IMR-90 (cell line): Measurements from ENCODE around the gene SLC35D1. TPM values are rescaled to one million over a fixed set of nuclear protein-coding genes. Genes with fewer than 3 reads are reported as not detected.

ENCODE experiments used
- ATAC-seq: fragments of 200-7000 bp; cut with Tn5 transposase; 2 replicates; pipeline ENCODE4 v1.9.1; 2020; ENCODE audit warnings: low read depth, mild to moderate bottlenecking, moderate library complexity
- BruUV-seq: library from RNA; stranded (reverse); fragments of 400-500 nt; replicated peaks from 2 replicates; lab custom pipeline; 2021; lab: Mats Ljungman, UMichigan
- CTCF ChIA-PET: fragments of 300-600 bp; formaldehyde crosslinking; extraction: SDS; loops from one replicate; lab custom pipeline; 2021; ENCODE audit warnings: antibody characterized with exemption; lab: Yijun Ruan, JAX
- POLR2A ChIA-PET: fragments of 300-600 bp; sonication (Branson Sonifier 250); formaldehyde crosslinking; loops from one replicate; lab custom pipeline; 2022; ENCODE audit warnings: antibody characterized with exemption; ENCODE audit not compliant: unreplicated experiment; lab: Charles Lee
- DNase-seq: peaks from one replicate; pipeline ENCODE4 v3.0.0; 2013
- H2AFZ ChIP-seq: replicated peaks from 2 replicates; pipeline ENCODE3; 2013; ENCODE audit warnings: low read length, mild to moderate bottlenecking; ENCODE audit not compliant: poor library complexity
- H2AK5ac ChIP-seq: 2 replicates; pipeline ENCODE4 v1.6.1; 2013; ENCODE audit warnings: low read depth, low read length, inconsistent platforms
- H2AK9ac ChIP-seq: replicated peaks from 2 replicates; pipeline ENCODE3; 2013; ENCODE audit warnings: mild to moderate bottlenecking, low read depth, low read length, moderate library complexity; ENCODE audit not compliant: poor library complexity
- H2BK120ac ChIP-seq: 2 replicates; pipeline ENCODE4 v1.6.1; 2013; ENCODE audit warnings: low read depth, low read length, inconsistent platforms
- H2BK15ac ChIP-seq: 3 replicates; pipeline ENCODE4 v1.6.1; 2013; ENCODE audit warnings: low read depth, low read length, inconsistent platforms
- H2BK20ac ChIP-seq: 2 replicates; pipeline ENCODE4 v1.6.1; 2013; ENCODE audit warnings: low read depth, mild to moderate bottlenecking, inconsistent platforms, low read length, moderate library complexity
- H2BK5ac ChIP-seq: 2 replicates; pipeline ENCODE4 v1.6.1; 2013; ENCODE audit warnings: mild to moderate bottlenecking, low read depth, low read length, inconsistent platforms; ENCODE audit not compliant: poor library complexity, severe bottlenecking
- H3K14ac ChIP-seq: replicated peaks from 2 replicates; pipeline ENCODE4 v1.6.1; 2013; ENCODE audit warnings: low read depth, low read length, inconsistent platforms
- H3K18ac ChIP-seq: 2 replicates; pipeline ENCODE4 v1.6.1; 2013; ENCODE audit warnings: low read depth, low read length, control low read depth
- H3K23ac ChIP-seq: 2 replicates; pipeline ENCODE4 v1.6.1; 2013; ENCODE audit warnings: low read depth, low read length, inconsistent platforms
- H3K27ac ChIP-seq: 2 replicates; pipeline ENCODE4 v1.5.1; 2013; ENCODE audit warnings: mild to moderate bottlenecking, control low read depth, low read length; ENCODE audit not compliant: insufficient read depth
- H3K27me3 ChIP-seq: 2 replicates; pipeline ENCODE4 v1.6.1; 2013; ENCODE audit warnings: low read length; ENCODE audit not compliant: control insufficient read depth, insufficient read depth
- H3K36me3 ChIP-seq: 2 replicates; pipeline ENCODE4 v1.6.1; 2013; ENCODE audit warnings: low read length, mixed read lengths; ENCODE audit not compliant: control insufficient read depth, insufficient read depth
- H3K4ac ChIP-seq: 2 replicates; pipeline ENCODE4 v1.6.1; 2013; ENCODE audit warnings: low read depth, low read length, inconsistent platforms
- H3K4me1 ChIP-seq: 2 replicates; pipeline ENCODE4 v1.6.1; 2013; ENCODE audit warnings: low read length, mixed read lengths; ENCODE audit not compliant: control insufficient read depth, insufficient read depth
- H3K4me2 ChIP-seq: 2 replicates; pipeline ENCODE4 v1.6.1; 2013; ENCODE audit warnings: low read depth, mild to moderate bottlenecking, control low read depth, low read length, moderate library complexity
- H3K4me3 ChIP-seq: 2 replicates; pipeline ENCODE4 v1.5.1; 2013; ENCODE audit warnings: low read depth, mild to moderate bottlenecking, control low read depth, low read length, moderate library complexity; ENCODE audit not compliant: insufficient read depth
- H3K56ac ChIP-seq: 2 replicates; pipeline ENCODE4 v1.6.1; 2013; ENCODE audit warnings: low read length, inconsistent platforms; ENCODE audit not compliant: insufficient read depth; ENCODE audit errors: extremely low read depth
- H3K79me1 ChIP-seq, 2 experiments: 2 replicates each; pipeline ENCODE4 v1.6.1; 2013; ENCODE audit warnings: low read length in 2 of 2, inconsistent platforms in 1 of 2, low read depth in 1 of 2
- H3K9ac ChIP-seq: 2 replicates; pipeline ENCODE4 v1.6.1; 2013; ENCODE audit warnings: low read depth, low read length, control low read depth
- H3K9me1 ChIP-seq: 2 replicates; pipeline ENCODE4 v1.6.1; 2013; ENCODE audit warnings: low read length, inconsistent platforms; ENCODE audit not compliant: insufficient read depth
- H3K9me3 ChIP-seq: 2 replicates; pipeline ENCODE4 v1.6.1; 2013; ENCODE audit warnings: low read length; ENCODE audit not compliant: control insufficient read depth, insufficient read depth
- H4K20me1 ChIP-seq: 2 replicates; pipeline ENCODE4 v1.6.1; 2013; ENCODE audit warnings: low read length, inconsistent platforms; ENCODE audit not compliant: insufficient read depth
- H4K5ac ChIP-seq: 2 replicates; pipeline ENCODE4 v1.6.1; 2013; ENCODE audit warnings: mild to moderate bottlenecking, low read depth, low read length, control low read depth
- H4K8ac ChIP-seq, 2 experiments: 2 replicates each; pipeline ENCODE4 v1.6.1; 2013; ENCODE audit warnings: low read depth in 2 of 2, low read length in 2 of 2, control low read depth in 1 of 2, inconsistent platforms in 1 of 2
- H4K91ac ChIP-seq: 2 replicates; pipeline ENCODE4 v1.6.1; 2013; ENCODE audit warnings: low read depth, low read length, inconsistent platforms; ENCODE audit not compliant: insufficient read depth
- BHLHE40 ChIP-seq: fragments of 150-350 bp; IDR thresholded peaks from 2 replicates; pipeline ENCODE4 v1.6.1; 2016; ENCODE audit warnings: mild to moderate bottlenecking, low read depth, low read length
- CEBPB ChIP-seq: IDR thresholded peaks from 2 replicates; pipeline ENCODE4 v1.6.1; 2012; ENCODE audit warnings: low read depth, low read length, improper control_type of control experiment
- MAFK ChIP-seq: IDR thresholded peaks from 2 replicates; pipeline ENCODE4 v1.6.1; 2012; ENCODE audit warnings: low read depth, low read length, improper control_type of control experiment
- MAZ ChIP-seq: IDR thresholded peaks from 2 replicates; pipeline ENCODE4 v1.6.1; 2012; ENCODE audit warnings: low read depth, mild to moderate bottlenecking, low read length, improper control_type of control experiment, moderate library complexity, borderline replicate concordance
- MXI1 ChIP-seq: IDR thresholded peaks from 2 replicates; pipeline ENCODE4 v1.6.1; 2012; ENCODE audit warnings: low read depth, mild to moderate bottlenecking, low read length, moderate library complexity, borderline replicate concordance
- NFE2L2 ChIP-seq: fragments of 150-350 bp; IDR thresholded peaks from 2 replicates; pipeline ENCODE4 v1.6.1; 2016; ENCODE audit warnings: low read depth, mild to moderate bottlenecking, low read length
- POLR2A ChIP-seq: IDR thresholded peaks from 2 replicates; pipeline ENCODE4 v1.6.1; 2012; ENCODE audit warnings: mild to moderate bottlenecking, low read depth, low read length
- RAD21 ChIP-seq: IDR thresholded peaks from 2 replicates; pipeline ENCODE4 v1.6.1; 2012; ENCODE audit warnings: low read length, improper control_type of control experiment
- RCOR1 ChIP-seq: IDR thresholded peaks from 2 replicates; pipeline ENCODE4 v1.6.1; 2012; ENCODE audit warnings: mild to moderate bottlenecking, low read length, improper control_type of control experiment; ENCODE audit not compliant: insufficient replicate concordance
- RFX5 ChIP-seq: IDR thresholded peaks from 2 replicates; pipeline ENCODE4 v1.8.0; 2012; ENCODE audit warnings: low read depth, mild to moderate bottlenecking, low read length, moderate library complexity
- SMC3 ChIP-seq: fragments of 150-350 bp; IDR thresholded peaks from 2 replicates; pipeline ENCODE4 v1.6.1; 2016; ENCODE audit warnings: low read depth, mild to moderate bottlenecking, antibody characterized with exemption, low read length, moderate library complexity
- WGBS, 2 experiments: methylation state at CpG; one replicate each; pipeline versions ENCODE4 v1.1.5 to v1.1.7; 2013; ENCODE audit warnings: missing lambda C conversion rate in 2 of 2; ENCODE audit not compliant: insufficient read length in 1 of 2; ENCODE audit errors: extremely low coverage in 2 of 2; 5-methylcytosine and 5-hydroxymethylcytosine counted together
- dilution Hi-C: fragments of 300-500 bp; cut with HindIII; formaldehyde crosslinking; loops from one replicate; pipeline ENCODE4 v1.14.3; 2018; ENCODE audit warnings: low sequenced_read_pairs; ENCODE audit not compliant: unreplicated experiment
- in situ Hi-C: fragments of 300-500 bp; cut with MboI; formaldehyde crosslinking; loops from 3 replicates; pipeline ENCODE4 v1.14.3; 2019; ENCODE audit warnings: low sequenced_read_pairs, inconsistent platforms, mixed read lengths
- intact Hi-C: fragments of 100-400 bp; cut with micrococcal nuclease; formaldehyde crosslinking; loops from 2 replicates; pipeline ENCODE4 v1.10.0; 2022
- polyA plus RNA-seq, 3 experiments: library from polyadenylated mRNA; depleted of rRNA; stranded (reverse); fragments of >200 nt; gene quantifications; 2 replicates each; pipeline ENCODE4 v1.2.3, GENCODE V29; 2012; ENCODE audit warnings: low replicate concordance in 1 of 3
- total RNA-seq: library from RNA; depleted of rRNA; stranded (reverse); fragments of >200 nt; gene quantifications from 2 replicates; pipeline ENCODE4 v1.2.3, GENCODE V29; 2012
- TF ChIP-seq, protein P1 (sequence below): fragments of 150-350 bp; IDR thresholded peaks from 2 replicates; pipeline ENCODE4 v1.6.1; 2017; ENCODE audit warnings: mild to moderate bottlenecking, antibody characterized with exemption, low read length, low read depth
- TF ChIP-seq, protein P2 (sequence below): conservative IDR thresholded peaks from 2 replicates; pipeline ENCODE4 v1.5.1; 2012; ENCODE audit warnings: mild to moderate bottlenecking, low read depth, low read length, improper control_type of control experiment

Gene SLC35D1
- total and polyA plus RNA-seq, 2 of the 4 experiments (the other 2 are of a cell fraction) = 7.2 to 16.3 TPM

DNA sequence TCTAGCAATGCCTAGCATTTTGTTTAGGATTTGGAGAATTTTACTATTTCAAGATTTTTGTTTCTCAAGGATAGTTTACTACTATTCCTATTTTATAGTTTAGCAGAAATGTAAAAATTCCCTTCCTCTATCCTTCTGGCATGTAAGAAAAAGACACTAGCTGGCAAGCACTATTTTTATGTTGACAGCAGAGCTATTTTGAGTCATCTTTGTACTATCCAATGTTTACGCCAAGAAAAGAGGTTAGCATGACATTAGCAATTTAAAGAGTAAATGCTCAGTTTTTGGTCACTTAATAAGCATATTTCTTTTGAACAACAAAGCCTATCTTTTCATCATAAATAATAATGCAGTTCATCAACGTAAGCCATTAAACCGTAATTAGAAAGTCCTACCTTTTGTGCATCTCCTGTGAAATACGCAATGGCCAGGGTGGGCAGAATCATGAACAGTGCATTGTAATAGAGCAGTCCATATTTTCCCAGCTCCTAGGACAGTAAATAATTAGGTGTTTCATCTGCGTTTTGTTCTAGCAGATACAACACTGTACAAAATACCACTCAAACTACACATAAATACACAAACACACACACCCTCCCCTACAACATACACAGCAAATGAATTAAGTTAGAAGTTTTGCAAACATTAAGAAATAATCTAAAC, 12.0 kb downstream of the SLC35D1 start (continued):
- TF ChIP-seq, protein P1, sequence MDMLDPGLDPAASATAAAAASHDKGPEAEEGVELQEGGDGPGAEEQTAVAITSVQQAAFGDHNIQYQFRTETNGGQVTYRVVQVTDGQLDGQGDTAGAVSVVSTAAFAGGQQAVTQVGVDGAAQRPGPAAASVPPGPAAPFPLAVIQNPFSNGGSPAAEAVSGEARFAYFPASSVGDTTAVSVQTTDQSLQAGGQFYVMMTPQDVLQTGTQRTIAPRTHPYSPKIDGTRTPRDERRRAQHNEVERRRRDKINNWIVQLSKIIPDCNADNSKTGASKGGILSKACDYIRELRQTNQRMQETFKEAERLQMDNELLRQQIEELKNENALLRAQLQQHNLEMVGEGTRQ = no peak
- TF ChIP-seq NFE2L2 (peak; percentile 44; the same call in 1 of the 2 replicates), MAFK (peak; percentile 45)

DNA sequence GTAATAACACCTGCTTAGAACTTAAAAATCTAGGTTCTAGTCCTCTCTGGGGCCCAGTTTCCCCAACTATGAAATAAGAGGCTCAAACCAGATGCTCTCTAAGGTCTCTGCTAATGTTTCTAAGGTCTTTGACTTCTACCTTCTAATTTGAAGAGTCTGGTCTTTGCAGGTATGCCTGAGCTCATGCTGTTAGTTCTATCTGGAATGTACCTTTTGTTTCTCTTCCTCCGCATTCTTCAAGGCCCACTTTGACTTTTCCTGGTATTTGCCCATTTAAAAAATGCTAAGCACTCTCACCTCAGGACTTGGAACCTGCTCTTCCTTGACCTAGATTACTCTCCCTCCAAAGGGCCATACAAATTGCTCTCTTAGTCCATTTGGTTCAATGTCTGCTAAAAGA, 13.5 kb downstream of the SLC35D1 start:
- no peak overlapping the region for H3K56ac ChIP-seq
- no peak overlapping the region for H2BK5ac ChIP-seq
- no peak overlapping the region for H3K14ac ChIP-seq
- H2BK15ac ChIP-seq = peak overlapping the region; percentile 77; the same call in 1 of the 3 replicates
- H3K18ac ChIP-seq = no peak overlapping the region
- H3K4me2 ChIP-seq = no peak overlapping the region
- no TSS peak for BruUV-seq
- H4K91ac ChIP-seq = no peak overlapping the region
- no peak overlapping the region; the same call in 1 of the 2 replicates for H3K23ac ChIP-seq
- intact Hi-C loops (no loop called here), in situ Hi-C loops (no loop called here), dilution Hi-C loops (no loop called here)
- H2AK5ac ChIP-seq = no peak overlapping the region
- peaks cover 29% of the 10 kb centered on the region for H3K36me3 ChIP-seq
- H4K8ac ChIP-seq = no peak overlapping the region
- ATAC-seq (no peak), DNase-seq (no peak)
- no peak overlapping the region for H3K9ac ChIP-seq
- H3K9me1 ChIP-seq = peaks cover 11% of the 10 kb centered on the region
- no peak overlapping the region for H3K4me3 ChIP-seq
- H3K27me3 ChIP-seq = no peaks in the 10 kb centered on the region
- 0 out of 2 replicates have a peak overlapping the region, but pooled peaks have one; percentile 52 for H2BK20ac ChIP-seq
- H3K4ac ChIP-seq = 0 out of 2 replicates have a peak overlapping the region, but pooled peaks have one; percentile 77
- H4K5ac ChIP-seq = no peak overlapping the region
- CTCF ChIA-PET = no interaction called here
- POLR2A ChIA-PET = no interaction called here
- H3K27ac ChIP-seq = no peak overlapping the region
- H4K20me1 ChIP-seq = peaks cover 3% of the 10 kb centered on the region; the same call in 1 of the 2 replicates
- H2AFZ ChIP-seq = no peak overlapping the region
- H3K9me3 ChIP-seq = no peaks in the 10 kb centered on the region
- H2BK120ac ChIP-seq = no peak overlapping the region
- H3K4me1 ChIP-seq = peaks cover 15% of the 10 kb centered on the region
- H2AK9ac ChIP-seq = no peak overlapping the region
- WGBS, 2 experiments = 100% methylated on average over 1 of the region's 1 CpG; no CpG with 5 or more reads in 1 of the 2 experiments
- peaks cover 13 to 28% of the 10 kb centered on the region in 2 experiments for H3K79me1 ChIP-seq
- TF ChIP-seq, protein P2, sequence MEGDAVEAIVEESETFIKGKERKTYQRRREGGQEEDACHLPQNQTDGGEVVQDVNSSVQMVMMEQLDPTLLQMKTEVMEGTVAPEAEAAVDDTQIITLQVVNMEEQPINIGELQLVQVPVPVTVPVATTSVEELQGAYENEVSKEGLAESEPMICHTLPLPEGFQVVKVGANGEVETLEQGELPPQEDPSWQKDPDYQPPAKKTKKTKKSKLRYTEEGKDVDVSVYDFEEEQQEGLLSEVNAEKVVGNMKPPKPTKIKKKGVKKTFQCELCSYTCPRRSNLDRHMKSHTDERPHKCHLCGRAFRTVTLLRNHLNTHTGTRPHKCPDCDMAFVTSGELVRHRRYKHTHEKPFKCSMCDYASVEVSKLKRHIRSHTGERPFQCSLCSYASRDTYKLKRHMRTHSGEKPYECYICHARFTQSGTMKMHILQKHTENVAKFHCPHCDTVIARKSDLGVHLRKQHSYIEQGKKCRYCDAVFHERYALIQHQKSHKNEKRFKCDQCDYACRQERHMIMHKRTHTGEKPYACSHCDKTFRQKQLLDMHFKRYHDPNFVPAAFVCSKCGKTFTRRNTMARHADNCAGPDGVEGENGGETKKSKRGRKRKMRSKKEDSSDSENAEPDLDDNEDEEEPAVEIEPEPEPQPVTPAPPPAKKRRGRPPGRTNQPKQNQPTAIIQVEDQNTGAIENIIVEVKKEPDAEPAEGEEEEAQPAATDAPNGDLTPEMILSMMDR = no peak
- TF ChIP-seq BHLHE40 (no peak), MXI1 (no peak), CEBPB (no peak), RFX5 (no peak), POLR2A (no peak), SMC3 (no peak), RCOR1 (no peak), RAD21 (no peak), MAFK (no peak), MAZ (no peak)
